HG02763 (cell line): ENCODE data around the gene GPC2.
A peak's percentile ranks its signal among the peaks of the same experiment; 100 is the strongest.
"Not testable (repeated sequence)": the region's sequence is repeated elsewhere in the genome, so short reads cannot be mapped to it uniquely, and the experiment has no call there.

Experiments
- ATAC-seq: cut with Tn5 transposase; IDR thresholded peaks from one replicate; pipeline ENCODE4 v1.9.1; 2021; ENCODE audit warnings: mild to moderate bottlenecking, moderate library complexity; ENCODE audit not compliant: unreplicated experiment

GPC2 gene

DNA sequence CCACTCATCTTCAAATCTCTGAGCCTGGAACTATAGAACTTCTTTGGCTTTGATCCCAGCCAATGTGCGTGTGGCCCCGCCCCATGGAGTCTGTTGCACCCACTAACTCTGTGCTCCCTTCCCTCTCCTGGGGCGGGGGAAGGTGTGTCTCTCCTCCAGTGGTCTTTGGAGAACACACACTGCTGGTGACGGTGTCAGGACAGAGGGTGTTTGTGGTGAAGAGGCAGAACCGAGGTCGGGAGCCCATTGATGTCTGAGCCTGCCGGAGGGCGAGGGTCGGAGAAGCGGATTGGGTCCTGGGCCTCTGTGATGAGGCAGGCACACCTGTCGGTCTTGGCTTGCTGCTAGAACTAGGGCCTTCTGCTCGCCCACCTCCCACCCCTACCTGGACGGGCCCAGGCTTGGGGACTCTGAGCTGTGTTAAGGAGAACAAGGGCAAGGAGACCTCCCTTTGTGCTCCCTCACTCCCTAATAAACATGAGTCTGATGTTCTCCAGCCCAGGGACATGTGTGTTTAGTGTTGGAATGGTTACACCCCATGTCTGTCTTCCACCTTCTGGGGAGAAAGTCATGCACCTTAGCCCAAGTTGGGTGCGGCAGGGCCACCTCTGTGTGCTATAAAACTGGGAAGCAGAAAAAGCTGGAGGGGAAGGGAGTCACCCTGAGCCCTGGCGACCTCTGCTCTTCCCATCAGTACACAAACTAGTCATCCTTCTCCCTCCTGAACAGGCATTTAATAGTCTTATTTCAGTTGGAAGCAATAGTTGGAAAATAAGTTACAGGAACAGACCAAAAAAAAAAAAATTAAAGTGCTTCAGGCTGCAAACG is 23.3 kb downstream of the GPC2 start:
- ATAC-seq, result no peak

DNA sequence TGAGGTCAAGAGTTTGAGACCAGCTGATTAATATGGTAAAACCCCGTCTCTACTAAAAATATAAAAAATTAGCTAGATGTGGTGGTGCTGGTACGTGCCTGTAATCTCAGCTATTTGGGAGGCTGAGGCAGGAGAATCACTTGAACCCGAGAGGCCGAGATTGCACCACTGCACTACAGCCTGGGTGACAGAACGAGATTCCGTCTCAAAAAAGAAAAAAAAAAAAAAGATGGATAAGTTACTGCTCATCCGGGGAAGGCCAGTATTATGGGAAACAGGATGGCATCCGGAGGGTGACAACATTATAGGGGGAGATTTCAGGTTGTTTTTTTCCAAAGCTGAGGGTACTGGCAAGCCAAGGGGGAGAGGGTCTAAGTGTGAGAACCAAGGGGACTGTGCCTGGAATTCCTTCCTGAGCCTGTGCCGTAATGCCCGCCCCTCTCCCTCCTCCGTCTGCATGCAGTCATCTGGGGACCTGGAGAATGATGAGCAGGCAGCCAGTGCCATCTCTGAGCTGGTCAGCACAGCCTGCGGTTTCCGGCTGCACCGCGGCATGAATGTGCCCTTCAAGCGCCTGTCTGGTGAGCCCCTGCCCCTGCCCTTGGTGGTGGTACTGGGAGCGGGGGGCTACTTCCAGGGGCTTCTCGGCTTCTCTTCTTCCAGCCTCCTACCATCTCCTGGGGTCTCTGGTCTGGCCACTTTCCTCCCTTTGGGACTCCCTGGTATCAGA is 24.1 kb downstream of the GPC2 start:
- no peak for ATAC-seq

GRCh38 chr7:100152404-100152803 is 24.8 kb downstream of the GPC2 start:
- ATAC-seq, result no peak

GRCh38 chr7:100148559-100149328 is 28.4 kb downstream of the GPC2 start, which contains the start of gene LAMTOR4:
TSS of gene LAMTOR4 (plus strand) at chr7:100148918. CDS start at chr7:100148973, 55 bp downstream.
- ATAC-seq, result peak; percentile 99

GRCh38 chr7:100148225-100148558 is 29.0 kb downstream of the GPC2 start:
- no peak for ATAC-seq

- ATAC-seq, result no peak
Observed at GRCh38 chr7:100147278-100147677, 29.9 kb downstream of the GPC2 start.

DNA sequence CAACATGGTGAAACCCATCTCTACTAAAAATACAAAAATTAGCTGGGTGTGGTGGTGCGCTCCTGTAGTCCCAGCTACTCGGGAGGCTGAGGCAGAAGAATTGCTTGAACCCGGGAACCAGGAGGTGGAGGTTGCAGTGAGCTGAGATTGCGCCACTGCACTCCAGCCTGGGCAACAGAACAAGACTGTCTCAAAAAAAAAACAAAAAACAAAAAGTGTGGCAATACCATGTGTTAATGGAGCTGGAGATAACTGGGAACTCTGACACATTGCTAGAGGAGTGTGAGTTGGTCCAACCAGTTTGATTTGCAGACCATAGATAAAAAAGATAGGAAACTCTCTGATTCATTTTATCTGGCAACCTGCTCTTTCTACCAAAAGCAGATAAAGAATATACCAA is 30.8 kb downstream of the GPC2 start:
- ATAC-seq, result not testable (repeated sequence)

DNA sequence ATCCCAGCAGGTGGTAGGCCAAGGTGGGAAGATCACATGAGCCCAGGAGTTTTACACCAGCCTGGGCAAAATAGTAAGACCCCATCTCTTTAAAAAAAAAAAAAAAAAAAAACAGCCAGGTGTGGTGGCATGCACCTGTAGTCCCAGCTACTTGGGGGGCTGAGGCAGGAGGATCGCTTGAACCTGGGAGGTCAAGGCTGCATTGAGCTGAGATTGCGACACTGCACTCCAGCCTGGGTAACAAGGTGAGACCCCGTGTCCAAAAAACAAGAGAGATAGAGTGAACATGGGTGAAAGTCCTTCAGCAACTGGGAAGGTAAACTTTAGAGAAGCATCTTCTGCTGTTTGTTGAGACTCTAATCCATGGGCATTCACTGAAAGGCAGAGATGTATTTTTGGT is 34.7 kb downstream of the GPC2 start:
- ATAC-seq, result no peak

- ATAC-seq, result no peak
Observed at GRCh38 chr7:100141555-100141949, 35.6 kb downstream of the GPC2 start.

DNA sequence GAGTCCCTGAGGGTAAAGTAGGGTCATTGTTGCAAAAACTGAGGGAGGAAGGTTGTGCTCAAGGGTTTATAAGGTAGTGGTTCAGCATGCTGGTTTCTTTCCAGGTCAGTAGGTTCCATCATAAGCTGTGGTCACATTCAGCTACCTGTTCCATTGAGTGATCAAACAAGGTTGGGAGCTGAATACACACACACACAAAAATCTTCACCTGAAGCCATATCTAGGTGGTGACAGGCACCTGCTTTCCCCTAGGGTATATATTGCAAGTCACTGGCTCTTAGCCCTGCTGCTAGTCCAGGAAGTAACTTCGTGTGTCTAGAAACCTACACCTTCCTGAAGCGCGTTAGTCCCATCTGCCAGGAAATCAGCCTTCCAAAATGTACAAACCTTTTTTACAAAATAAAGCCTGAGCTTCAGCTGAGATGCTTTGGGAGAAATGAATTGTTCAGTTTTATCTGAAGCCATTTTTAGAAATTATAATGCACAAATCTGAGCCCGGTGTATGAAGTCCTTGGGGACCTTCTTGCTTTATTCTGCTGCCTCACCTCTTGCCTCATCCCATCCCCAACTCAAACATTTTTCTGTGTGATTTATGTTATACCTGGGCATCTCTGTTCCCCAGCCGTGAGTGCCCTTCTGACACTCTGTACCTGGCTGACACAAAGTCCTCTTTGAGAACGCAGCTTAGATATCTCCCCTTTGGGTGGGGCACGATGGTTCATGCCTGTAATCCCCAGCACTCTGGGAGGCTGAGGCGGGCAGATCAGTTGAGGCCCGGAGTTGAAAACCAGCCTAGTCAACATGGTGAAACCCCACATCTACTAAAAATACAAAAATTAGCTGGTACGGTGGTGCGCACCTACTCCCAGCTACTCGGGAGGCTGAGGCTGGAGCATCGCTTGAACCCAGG is 39.1 kb downstream of the GPC2 start:
- no peak for ATAC-seq

- ATAC-seq, result peak; percentile 58
Observed at GRCh38 chr7:100132697-100133151, 44.5 kb downstream of the GPC2 start.

DNA sequence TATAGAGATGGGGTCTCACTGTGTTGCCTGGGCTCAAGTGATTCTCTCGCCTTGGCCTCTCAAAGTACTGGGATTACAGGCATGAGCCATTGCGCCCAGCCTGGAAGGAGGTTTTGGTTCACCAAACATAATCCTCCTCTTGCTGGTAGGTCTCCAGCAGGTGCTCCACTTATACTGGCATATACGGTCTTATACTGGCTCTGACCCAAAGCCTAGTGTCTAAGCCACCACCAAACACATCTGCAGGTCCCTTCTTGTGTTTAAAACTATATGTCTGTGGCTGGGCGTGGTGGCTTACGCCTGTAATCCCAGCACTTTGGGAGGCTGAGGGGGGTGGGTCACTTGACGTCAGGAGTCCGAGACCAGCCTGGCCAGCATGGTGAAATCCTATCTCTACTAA is 45.1 kb downstream of the GPC2 start:
- no peak for ATAC-seq

- no peak for ATAC-seq
Observed at GRCh38 chr7:100130608-100131453, 46.4 kb downstream of the GPC2 start.

DNA sequence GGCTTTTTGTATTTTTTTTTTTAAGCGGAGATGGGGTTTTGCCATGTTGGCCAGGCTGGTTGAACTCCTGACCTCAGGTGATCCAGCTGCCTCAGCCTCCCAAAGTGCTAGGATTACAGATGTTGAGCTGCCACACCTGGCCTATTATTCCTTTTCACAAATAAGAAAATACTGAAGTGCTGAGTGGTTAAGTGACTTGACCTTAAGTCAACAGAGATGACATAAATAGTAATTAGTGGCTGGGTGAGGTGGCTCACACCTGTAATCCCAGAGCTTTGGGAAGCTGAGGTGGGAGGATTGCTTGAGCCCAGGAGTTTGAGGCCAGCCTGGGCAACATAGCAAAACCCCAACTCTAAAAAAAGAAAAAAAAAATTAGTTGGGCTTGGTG is 47.0 kb downstream of the GPC2 start:
- not testable (repeated sequence) for ATAC-seq

DNA sequence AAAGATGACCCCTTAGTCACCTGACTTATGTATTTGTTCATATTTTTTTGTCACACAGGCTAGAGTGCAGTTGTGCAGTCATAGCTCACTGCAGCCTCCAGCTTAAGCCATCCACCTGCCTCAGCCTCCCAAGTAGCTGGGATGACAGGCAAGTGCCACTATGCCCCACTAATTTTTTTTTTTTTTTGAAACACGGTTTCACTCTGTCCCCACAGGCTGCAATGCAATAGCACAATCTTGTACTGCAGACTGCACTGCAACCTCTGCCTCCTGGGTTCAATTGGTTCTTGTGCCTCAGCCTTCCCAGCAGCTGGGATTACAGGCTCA is 48.6 kb downstream of the GPC2 start:
- no peak for ATAC-seq

GRCh38 chr7:100127866-100128636 is 49.1 kb downstream of the GPC2 start:
- ATAC-seq, result no peak

DNA sequence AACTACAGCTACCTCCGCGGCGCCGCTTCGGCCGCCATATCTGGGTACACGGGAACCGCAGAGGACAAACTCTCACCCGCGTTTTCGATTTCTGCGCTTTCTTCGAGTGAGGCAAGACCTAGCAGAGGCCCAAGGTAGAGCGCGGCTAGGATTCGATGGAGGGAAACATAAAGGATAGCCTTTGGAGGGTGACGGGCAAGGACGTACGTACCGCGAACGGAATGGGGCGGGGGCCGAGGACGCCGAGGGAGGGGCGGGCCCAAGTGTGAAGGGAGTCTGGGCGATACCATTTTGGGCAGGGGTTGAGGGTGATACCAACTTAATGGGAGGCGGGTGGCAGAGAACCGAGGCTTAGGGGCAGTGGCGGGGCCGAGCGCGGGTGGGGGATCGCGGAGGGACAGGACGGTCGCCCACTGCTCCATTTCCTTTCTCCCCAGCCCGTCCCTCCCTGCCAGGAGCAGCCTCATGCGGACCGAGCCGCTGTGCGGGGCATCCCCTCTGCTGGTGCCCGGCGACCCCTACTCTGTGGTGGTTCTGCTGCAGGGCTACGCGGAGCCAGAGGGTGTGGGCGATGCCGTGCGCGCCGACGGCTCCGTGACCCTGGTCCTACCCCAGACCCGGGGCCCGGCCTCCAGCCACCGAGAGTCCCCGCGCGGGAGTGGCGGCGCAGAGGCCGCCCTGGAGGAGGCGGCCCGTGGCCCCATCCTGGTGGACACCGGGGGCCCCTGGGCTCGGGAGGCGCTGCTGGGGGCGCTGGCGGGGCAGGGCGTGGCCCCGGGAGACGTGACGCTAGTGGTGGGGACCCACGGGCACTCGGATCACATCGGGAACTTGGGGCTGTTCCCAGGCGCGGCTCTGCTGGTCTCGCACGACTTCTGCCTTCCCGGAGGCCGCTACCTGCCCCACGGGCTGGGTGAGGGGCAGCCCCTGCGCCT is 50.0 kb downstream of the GPC2 start, which contains the start of gene MBLAC1:
Gene MBLAC1 (plus strand): TSS at position 37 of the 935 bp plus-strand sequence. CDS start 429 bp downstream, at position 466.
- ATAC-seq, result peak; percentile 60
